ENCODE measurements around the gene OTUD7B. TPM values are rescaled to one million over a fixed set of nuclear protein-coding genes. Genes with fewer than 3 reads are reported as not detected.
A peak's percentile ranks its signal among the peaks of the same experiment; 100 is the strongest.

OTUD7B gene
- total RNA-seq, 1 donor = 17.7 TPM

DNA sequence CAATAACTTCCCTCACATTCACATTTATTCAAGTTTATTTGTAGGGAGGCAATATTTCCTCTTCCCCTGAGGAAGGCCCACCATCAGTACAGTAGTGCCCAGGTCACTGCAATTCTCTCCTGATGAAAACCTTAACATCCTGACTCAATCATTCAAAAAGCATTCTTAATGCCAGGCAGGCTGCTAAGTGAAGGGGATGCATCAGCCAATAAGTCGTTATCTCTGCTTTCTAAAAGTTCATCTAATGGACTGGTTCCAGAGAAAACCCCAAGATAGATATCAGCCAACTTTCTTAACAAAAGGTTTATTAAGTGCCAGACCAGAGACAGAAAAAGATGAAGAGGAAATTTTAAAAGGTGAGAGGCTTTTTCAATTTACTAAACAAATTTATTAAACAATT, 17.3 kb downstream of the OTUD7B start:
- DNase-seq (ENCODE audit: low read depth) = no peak
- H3K4me3 ChIP-seq (ENCODE audit: low read depth, low read length) = no peak overlapping the region
- TF ChIP-seq, protein P1, sequence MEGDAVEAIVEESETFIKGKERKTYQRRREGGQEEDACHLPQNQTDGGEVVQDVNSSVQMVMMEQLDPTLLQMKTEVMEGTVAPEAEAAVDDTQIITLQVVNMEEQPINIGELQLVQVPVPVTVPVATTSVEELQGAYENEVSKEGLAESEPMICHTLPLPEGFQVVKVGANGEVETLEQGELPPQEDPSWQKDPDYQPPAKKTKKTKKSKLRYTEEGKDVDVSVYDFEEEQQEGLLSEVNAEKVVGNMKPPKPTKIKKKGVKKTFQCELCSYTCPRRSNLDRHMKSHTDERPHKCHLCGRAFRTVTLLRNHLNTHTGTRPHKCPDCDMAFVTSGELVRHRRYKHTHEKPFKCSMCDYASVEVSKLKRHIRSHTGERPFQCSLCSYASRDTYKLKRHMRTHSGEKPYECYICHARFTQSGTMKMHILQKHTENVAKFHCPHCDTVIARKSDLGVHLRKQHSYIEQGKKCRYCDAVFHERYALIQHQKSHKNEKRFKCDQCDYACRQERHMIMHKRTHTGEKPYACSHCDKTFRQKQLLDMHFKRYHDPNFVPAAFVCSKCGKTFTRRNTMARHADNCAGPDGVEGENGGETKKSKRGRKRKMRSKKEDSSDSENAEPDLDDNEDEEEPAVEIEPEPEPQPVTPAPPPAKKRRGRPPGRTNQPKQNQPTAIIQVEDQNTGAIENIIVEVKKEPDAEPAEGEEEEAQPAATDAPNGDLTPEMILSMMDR (IDR thresholded peaks at IDR 0.05; ENCODE audit: insufficient read depth, low read length) = no peak

DNA sequence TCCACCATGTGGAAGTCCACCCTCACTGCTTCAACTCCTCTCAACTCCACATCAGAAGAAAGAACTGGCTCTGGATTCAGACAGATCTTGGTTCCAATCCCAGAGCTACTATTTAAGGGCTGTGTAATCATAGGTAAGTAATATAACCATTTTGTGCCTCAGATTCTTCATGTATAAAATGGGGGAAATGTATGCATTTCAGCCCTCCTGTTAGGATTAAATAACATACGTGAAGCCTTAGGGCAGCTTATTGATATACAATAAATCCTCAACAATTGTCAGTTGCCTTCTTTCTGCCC, 23.3 kb downstream of the OTUD7B start:
- no peak for DNase-seq (ENCODE audit: low read depth)
- TF ChIP-seq, protein P1 (IDR thresholded peaks at IDR 0.05; ENCODE audit: insufficient read depth, low read length) = no peak
- H3K4me3 ChIP-seq (ENCODE audit: low read depth, low read length) = no peak overlapping the region

DNA sequence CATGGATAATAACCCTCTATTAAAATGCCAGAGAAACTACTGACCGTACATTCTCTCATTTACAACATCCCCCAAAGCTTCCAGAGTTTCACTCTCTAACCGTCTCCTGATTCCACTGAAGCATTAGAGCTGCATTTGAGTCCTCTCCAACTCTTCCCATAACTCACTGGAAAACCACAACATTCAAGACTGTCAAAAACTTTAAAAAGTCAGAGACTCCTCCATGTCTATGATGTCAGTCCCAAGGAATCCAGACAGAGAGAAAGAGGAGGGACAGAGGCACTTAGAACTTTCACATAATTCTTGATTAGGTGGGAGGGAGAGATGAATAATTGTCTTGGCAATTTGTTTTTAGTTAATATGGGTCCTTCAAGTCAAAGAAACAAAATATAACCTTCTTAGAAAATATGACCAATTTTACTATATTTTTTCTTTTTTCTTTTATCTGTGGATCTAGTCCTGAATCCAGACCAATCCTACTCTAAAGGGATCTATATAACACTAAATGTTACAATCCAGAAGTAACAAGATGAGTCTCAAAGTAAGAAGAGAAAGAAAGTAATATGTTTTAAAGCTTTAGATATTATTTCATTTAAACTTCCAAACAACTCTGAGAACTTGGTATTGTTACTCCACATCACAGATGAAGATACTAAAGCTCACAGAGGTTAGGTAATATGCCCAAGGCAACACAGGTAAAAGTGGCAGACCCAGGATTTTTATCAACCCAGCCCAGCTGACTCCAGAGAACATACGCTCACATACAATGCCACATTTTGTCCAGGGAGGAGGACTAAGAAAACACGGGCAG, 23.8 kb downstream of the OTUD7B start:
- H3K4me3 ChIP-seq (ENCODE audit: low read depth, low read length) = no peak overlapping the region
- TF ChIP-seq, protein P1 (IDR thresholded peaks at IDR 0.05; ENCODE audit: insufficient read depth, low read length) = no peak
- DNase-seq (ENCODE audit: low read depth) = peak; percentile 90

DNA sequence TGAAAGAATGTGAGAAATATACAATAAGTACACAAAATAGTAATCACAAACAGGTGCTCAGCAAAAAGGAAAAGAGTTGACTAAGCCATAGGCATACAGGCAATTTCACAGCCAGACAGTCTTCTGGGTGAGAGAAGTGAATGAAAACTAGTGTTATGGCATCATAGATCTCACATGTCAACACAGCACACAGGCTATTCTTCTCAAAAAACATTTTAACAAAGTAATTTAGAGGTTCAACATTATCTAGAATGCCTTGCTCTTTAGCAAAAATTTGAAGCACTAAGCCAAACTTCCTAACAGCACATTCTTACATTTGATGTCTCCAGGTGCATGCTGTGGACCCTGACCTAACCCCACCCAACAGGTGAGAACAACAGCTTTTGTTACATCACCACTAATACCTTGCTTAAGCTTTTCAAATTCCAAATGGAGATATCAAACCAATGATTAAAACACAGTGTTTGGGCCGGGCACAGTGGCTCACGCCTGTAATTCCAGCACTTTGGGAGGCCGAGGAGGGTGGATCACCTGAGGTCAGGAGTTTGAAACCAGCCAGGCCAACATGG, 30.5 kb downstream of the OTUD7B start:
- TF ChIP-seq, protein P1 (IDR thresholded peaks at IDR 0.05; ENCODE audit: insufficient read depth, low read length) = no peak
- no peak for DNase-seq (ENCODE audit: low read depth)

DNA sequence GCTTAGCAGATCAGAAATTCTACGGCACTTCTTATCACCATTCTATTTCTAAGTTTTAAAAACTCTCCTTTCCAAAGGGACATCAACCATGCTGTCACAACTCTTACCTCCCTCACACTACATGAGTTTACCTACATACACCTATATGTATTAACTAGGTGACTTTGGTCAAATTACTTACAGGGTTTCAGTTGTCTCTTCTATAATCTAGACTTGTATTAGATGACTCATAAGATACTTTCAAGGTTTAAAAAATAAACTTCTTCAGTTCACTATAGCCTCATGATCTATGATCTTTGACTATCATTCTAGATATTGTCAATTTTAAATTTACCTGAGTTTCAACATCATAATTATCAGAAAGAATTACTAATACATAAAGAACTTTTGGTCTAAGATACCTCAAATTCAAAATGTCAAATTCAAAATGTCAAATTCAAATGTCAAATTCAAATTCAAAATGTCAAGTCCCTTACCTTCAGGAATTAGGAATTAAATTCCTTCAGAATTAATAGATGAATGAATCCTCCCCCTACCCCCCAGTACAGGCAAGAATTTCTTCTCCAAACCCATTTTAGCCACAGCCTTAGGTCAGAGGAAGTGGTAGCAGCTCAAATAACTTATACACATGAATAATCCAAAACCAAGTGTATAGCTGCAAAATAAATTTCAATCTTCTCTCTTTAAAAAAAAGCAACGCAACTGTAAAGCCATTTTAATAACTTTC, 31.1 kb downstream of the OTUD7B start:
- DNase-seq (ENCODE audit: low read depth) = no peak
- TF ChIP-seq, protein P1 (IDR thresholded peaks at IDR 0.05; ENCODE audit: insufficient read depth, low read length) = no peak
- H3K4me3 ChIP-seq (ENCODE audit: low read depth, low read length) = no peak overlapping the region

More for the DNA sequence above, 30.5 kb downstream of the OTUD7B start:
- H3K4me3 ChIP-seq (ENCODE audit: low read depth, low read length) = no peak overlapping the region

DNA sequence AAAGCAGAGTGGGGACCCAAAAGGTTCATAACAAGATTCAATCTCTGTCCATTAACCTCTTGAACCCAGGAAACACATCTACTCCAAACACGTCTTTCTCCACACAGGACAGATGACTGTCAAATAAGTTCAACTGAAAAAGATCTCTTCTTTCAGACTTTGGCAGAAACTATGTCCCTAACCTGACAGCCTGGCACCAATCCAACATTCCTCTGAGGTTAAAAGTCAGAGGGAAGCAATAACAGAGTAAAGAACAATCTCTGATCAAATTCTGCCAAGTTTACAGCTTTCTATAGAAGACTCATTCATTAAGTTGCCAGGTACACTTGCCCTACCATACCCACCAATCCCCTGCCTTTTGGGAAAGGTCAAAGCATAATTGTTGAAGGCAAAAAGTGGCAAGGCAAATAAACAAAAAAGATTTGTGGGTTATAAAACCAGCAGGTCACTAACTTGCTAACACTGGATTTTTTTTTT, 31.9 kb downstream of the OTUD7B start:
- TF ChIP-seq, protein P1 (IDR thresholded peaks at IDR 0.05; ENCODE audit: insufficient read depth, low read length) = no peak
- DNase-seq (ENCODE audit: low read depth) = no peak
- no peak overlapping the region for H3K4me3 ChIP-seq (ENCODE audit: low read depth, low read length)
